Endometrial microvascular endothelial cells (primary cell): ENCODE data around the gene GTF3C6. TPM values are rescaled to one million over a fixed set of nuclear protein-coding genes. Genes with fewer than 3 reads are reported as not detected.
"Not testable (repeated sequence)": the region's sequence is repeated elsewhere in the genome, so short reads cannot be mapped to it uniquely, and the experiment has no call there.

Experiments
- in situ Hi-C: cut with HindIII; loops from 2 replicates; pipeline ENCODE4 v1.10.0; 2017; ENCODE audit warnings: low sequenced_read_pairs, low pct_unique_long_range_greater_than_20kb; ENCODE audit errors: inconsistent ontology term
- total RNA-seq: library from RNA; depleted of rRNA; stranded (reverse); fragments of >200 nt; gene quantifications from one replicate; pipeline ENCODE4 v1.2.3, GENCODE V29; 2015; ENCODE audit errors: inconsistent ontology term

The GTF3C6 gene
- total RNA-seq, 1 donor from 2014 or later: 79.0 TPM

DNA sequence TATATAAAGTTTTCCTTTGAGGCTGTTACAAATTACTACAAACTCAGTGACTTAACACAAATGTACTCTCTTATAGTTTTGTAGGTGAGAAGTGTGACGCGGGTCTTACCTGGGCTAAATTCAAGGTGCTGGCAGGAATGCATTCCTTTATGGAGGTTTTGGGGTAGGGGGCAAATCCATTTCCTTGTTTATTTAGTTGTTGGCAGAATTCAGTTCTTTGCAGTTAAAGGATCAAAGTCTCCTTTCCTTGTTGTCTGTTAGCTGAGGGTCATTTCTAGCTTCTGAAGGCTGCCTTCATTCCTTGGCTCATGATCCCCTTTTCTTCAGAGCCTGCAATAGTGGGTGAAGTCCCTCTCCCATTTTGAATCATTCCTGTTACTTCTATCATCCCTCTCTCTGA lies 10.2 kb downstream of the GTF3C6 start:
- in situ Hi-C loops: not testable (repeated sequence)

DNA sequence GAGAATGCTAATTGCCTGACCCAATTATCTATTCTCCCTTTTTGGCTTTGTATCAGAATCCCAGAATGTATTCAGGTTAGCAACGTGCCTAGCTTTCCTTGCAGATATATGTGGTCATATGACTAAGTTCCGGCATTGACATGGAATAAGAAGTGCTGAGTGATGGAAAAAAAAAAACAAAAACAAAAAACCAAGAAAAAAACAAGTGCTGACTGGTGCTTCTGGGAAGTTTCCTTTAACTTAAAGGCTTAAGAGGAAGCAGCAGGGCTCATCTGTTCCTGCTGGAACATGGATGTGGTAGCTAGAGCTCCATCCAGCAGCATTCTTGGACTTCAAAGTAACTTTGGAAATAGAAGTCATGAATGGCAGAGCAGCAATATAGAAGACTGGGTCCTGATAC lies 13.0 kb downstream of the GTF3C6 start:
- in situ Hi-C loops: no loop called here

DNA sequence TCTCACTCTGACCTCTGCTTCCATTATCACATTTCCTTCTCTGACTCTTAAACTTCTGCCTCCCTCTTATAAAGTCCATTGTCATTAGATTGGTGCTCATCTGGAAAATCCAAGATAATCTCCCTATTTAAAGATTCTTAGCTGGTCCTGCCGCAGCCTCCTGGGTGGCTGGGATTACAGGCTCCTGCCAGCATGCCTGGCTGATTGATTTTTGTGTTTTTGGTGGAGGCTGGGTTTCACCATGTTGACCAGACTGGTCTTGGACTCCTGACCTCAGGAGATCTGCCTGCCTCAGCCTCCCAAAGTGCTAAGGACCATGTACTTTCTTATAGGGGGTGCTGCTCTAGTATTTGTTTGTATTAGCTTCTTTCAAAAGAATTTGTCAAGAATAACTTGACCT lies 18.1 kb downstream of the GTF3C6 start:
- in situ Hi-C loops: no loop called here

DNA sequence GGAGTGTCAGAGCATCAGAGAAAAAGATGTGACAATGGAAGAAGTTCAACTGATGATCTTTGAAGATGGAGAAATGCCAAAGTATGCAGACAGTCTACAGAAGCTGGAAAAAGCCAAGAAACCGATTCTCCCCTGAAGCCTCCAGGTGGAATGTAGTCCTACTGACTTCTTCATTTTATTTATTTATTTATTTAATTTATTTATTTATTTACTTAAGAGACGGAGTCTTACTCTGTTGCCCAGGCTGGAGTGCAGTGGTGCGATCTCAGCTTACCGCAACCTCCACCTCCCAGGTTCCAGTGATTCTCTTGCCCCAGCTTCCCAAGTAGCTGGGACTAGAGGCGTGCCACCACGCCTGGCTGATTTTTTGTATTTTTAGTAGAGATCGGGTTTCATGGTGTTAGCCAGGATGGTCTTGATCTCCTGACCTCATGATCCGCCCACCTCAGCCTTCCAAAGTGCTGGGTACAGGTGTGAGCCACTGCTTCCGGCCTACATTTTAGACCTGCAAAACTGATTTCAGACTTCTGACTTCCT lies 21.1 kb downstream of the GTF3C6 start:
- in situ Hi-C loops: loop anchor here (10.0 kb wide), 1 partner anchor 445 kb away; no protein-coding TSS in a partner anchor

DNA sequence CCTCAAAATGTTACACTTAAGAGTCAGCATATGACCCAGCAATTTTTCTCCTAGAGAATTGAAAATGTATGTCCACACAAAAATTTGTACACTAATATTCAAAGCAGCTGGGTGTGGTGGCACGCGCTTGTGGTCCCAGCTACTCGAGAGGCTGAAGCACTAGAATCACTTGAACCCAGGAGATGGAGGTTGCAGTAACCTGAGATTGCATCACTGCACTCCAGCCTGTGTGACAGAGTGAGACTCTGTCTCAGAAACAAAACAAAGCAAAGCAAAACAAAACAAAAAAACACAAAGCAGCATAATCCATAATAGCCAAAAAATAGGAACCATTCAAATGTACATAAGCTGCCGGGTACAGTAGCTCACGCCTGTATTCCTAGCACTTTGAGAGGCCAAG lies 21.7 kb downstream of the GTF3C6 start:
- in situ Hi-C loops: loop anchor here (10.0 kb wide), 1 partner anchor 445 kb away; no protein-coding TSS in a partner anchor

DNA sequence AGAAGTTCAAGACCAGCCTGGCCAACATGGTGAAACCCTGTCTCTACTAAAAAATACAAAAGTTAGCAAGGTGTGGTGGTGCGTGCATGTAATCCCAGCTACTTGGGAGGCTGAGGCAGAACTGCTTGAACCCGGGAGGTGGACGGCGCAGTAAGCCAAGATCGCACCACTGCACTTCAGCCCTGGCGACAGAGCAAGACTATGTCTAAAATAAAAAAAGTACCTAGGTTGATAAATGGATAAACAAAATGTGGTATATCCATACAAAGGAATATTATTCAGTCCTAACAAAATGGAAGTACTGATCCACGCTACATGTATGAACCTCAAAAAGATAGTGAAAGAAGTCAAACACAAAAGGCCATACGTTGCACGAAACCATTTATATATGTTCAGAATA lies 22.1 kb downstream of the GTF3C6 start:
- in situ Hi-C loops: loop anchor here (10.0 kb wide), 1 partner anchor 446 kb away; no protein-coding TSS in a partner anchor

DNA sequence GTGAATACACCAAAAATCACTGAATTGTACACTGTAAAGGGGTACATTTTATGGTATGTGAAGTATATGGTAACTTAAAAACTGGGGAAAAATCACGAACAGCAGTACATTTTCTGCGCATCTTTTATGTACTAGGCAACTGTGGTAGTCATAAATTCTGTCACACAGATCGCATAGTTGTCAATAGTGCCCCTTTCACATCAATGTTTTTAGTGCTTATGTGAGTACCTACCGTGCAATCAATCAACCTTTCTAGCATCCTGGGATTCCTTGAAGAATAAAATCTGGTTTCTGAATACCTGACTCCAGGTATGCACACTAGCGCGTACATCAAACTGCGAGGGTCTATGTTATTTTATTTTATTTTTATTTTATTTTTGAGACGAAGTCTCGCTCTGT lies 22.7 kb downstream of the GTF3C6 start:
- in situ Hi-C loops: loop anchor here (10.0 kb wide), 1 partner anchor 446 kb away; no protein-coding TSS in a partner anchor

DNA sequence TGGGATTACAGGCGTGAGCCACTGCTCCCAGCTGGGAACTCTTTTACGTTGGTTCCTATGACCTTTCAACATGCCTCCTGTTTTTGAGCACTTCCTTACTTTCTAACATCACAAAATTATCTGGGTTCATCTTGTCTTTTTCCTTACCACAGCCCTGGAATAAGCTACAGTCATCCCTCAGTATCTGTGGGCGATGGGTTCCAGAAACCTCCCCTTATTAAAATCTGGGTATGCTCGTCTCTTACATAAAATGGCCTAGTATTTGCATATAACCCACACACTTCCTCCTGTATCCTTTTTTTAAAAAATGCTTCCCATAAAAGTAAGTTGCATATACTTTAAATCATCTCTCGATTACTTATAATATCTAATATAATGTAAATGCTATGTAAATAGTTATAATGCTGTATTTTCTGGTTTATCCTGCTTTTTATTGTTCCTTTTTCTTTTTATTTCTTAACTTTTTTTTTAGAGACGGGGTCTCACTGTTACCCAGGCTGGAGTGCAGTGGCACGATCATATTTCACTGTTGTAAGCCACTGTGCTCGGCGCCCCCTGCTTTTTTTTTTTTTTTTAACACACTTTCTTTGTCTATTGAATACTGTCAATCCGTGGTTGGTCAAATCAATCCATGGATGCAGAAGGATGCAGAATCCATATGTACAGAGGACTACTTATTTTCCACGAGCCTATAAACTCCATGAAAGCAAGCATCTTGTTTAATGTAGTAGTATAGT lies 32.5 kb downstream of the GTF3C6 start:
- in situ Hi-C loops: no loop called here

DNA sequence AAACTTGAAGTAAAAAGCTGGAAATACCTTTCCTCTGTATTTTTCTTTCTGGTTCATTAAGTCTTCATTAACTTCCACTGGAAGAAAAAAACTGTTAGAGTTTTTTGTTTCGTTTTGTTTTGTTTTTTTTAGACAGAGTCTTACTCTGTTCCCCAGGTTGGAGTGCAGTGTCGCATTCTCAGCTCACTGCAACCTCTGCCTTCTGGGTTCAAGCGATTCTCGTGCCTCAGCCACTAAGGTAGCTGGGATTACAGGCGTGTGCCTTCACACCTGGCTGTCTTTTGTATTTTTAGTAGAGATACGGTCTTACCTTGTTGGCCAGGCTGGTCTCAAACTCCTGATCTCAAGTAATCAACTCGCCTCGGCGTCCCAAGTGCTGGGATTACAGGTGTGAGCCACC lies 38.2 kb downstream of the GTF3C6 start:
- in situ Hi-C loops: no loop called here

DNA sequence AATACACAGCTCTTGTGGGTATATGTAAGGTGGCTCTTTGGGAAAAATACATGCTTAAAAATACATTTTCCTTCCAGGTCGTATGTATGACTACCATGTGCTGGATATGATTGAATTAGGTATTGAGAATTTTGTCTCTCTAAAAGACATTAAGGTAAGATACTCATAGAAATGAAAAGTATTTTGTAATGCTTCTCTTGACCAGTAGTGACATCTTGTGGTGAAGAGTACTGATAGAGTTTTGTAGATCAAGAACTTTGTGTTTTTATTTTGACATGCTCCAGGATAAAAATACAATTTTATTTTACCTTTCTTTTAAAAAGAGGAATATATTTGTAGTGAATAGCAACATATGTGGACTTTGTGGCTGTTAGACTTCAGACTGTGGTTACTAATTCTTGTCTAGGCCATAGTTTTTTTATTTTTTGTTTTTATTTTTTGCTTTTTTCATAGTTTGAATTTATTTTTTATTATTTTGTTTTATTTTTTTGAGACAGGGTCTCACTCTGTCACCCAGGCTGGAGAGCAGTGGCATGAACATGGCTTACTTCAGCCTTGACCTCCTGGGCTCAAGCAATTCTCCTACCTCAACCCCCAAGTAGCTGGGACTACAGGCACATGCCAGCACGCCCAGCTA lies 41.2 kb downstream of the GTF3C6 start:
- in situ Hi-C loops: no loop called here

DNA sequence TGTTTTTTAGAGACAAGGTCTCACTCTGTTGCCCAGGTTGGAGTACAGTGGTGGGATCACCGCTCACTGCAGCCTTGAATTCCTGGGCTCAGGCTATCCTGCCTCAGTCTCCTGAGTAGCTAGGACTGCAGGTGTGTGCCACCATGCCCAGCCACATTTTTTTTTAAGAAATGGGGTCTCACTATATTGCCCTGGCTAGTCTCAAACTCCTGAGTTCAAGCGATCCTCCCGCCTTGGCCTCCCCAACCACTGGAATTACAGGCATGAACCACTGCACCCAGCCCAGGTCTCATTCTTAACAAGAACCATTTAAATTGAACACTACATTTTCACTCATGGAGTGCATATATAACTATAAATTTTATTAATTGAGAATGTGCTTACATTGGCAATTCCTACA lies 43.8 kb downstream of the GTF3C6 start:
- in situ Hi-C loops: no loop called here

DNA sequence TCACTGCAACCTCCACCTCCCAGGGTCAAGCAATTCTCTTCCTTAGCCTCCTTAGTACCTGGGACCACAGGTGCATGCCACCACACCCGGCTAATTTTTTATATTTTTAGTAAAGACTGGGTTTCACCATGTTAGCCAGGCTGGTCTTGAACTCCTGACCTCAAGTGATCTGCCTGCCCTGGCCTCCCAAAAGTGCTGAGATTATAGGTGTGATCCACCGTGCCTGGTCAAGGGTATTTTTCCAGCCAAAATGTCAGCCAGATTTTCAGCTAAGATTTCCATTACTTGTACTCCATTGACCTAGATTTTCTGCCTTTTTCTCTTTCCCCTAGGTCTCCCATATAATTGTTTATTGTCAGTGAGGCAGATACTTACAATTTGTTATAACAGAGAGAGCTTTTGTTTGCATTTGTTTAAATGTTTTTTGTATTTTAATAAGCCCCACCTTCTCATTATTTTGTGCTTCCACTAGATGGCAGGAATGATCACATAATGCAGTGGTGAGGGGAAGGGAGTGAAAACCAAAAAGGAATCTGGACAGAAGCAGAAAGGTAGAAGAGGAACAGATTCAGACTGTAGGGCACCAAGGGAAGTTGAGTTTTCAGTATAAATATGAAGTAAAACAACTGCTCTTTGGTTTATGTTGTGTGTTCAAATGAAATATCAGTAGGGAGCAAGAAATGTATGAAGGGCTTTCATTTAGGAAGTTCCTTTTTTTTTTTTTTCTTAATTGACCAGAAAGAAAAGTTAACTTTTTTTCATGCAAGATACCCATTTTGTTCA lies 53.0 kb downstream of the GTF3C6 start:
- in situ Hi-C loops: no loop called here

DNA sequence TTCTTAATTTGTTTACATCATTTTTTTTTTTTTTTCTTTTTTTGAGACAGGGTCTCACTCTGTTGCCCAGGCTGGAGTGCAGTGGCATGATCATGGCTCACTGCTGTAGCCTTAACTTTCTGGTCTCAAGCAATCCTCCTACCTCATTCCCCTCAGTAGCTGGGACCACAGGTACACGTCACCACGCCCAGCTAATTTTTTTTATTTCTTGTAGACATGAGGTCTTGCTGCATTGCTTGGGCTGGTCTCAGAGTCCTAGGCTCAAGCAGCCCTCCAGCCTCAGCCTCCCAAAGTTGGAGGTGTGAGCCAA lies 53.6 kb downstream of the GTF3C6 start:
- in situ Hi-C loops: no loop called here

DNA sequence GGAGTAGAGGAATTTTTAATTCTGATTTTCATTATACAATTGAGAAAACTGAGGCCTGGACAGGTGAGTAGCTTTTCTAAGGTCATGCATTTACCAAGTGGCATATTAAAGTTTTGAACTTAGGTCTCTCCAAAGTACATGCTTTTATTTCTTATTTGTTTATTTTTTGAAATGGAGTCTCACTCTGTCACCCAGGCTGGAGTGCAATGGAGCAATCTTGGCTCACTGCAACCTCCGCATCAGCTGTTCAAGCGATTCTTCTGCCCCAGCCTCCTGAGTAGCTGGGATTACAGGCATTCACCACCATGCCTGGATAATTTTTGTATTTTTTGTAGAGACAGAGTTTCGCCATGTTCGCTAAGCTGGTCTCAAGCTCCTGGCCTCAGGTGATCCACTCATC lies 54.0 kb downstream of the GTF3C6 start:
- in situ Hi-C loops: not testable (repeated sequence)

DNA sequence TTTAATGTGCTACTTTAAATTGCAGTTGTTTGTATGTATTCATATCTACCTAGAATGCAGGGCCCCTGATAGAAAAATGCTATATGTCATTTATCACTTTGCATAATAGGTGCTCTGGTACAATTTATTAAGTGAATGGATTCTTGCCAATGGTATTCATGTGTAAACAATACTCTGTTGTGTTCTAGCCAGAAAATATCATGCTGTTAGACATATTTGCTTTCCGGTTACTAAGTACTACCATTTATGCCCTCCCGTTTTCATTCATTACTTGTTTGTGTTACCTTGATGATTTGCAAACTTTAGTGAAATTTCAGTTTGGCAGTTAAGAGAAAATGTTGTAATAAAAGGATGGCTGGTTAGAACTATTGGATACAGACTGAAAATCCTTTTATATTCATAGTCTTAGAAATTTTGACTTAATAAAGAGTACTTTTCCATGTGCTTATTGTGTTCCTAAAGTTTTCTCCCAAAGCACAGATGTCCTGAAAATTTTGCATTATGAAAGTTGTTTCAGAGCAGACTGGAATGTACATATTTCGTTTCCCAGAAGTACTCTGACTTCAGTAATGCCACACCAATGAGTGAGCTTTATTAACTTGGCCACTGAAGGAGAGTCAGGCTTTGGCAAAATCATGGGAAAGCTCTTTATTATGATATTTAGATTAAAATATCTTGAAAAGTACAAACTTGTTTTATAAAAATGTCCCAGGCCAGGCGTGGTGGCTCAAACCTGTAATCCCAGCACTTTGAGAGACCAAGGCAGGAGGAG lies 54.8 kb downstream of the GTF3C6 start:
- in situ Hi-C loops: no loop called here

DNA sequence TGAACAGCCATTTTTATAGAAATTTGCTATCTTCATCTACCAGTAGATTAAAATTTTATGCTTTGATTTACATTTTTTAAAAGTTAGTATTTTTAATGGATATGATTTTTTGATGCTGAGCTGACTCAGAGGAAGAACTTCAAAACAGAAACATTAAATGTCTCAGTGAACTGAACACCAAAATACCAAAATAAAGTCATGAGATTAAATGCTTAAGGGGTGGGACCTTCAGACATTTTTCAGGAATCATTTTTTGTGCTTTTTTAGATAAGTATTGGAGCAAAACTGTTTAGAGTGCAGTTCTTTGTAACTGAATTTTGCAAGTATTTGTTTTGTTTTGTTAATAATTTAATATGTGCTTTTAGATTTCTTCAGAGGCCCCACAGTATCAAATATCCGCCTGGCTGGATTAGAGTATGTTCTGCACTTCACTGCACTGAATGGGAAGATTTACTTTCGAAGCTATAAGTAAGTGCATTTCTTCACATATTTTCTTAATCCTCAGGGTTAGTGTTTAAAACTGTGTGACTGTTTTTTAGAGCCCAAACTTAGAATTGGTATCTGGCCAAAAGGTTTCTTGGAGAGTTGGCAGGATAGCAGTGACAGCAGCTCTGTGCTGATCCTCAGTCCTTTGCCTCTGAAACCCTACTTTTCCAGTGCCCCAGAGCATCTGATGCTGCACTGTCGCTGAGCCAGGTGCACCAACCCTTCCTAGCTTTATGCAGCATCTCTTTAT lies 57.1 kb downstream of the GTF3C6 start:
- in situ Hi-C loops: no loop called here

DNA sequence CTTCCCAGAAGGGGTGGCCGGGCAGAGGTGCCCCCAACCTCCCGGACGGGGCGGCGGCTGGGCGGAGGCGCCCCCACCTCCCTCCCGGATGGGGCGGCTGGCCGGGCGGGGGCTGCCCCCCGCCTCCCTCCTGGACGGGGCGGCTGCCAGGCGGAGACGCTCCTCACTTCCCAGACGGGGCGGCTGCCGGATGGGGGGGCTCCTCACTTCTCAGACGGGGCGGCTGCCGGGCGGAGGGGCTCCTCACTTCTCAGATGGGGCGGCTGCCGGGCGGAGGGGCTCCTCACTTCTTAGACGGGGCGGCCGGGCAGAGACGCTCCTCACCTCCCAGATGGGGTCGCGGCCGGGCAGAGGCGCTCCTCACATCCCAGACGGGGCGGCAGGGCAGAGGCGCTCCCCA lies 58.7 kb downstream of the GTF3C6 start:
- in situ Hi-C loops: not testable (repeated sequence)
